Ovary (tissue), 3 donors: ENCODE data around the gene ZNF217.

ENCODE experiments used
- CTCF ChIP-seq, 3 donors: fragments of 450-650 bp in 2 of 3; fragments of 200-600 bp in 1 of 3; IDR thresholded peaks; one replicate each; pipeline versions ENCODE4 v1.5.1 to v1.8.0; 2016 to 2022; ENCODE audit warnings: antibody characterized with exemption in 3 of 3, mild to moderate bottlenecking in 1 of 3
- EP300 ChIP-seq: sonication (generic); formaldehyde crosslinking; IDR thresholded peaks from one replicate; pipeline ENCODE4 v1.6.1; 2017; ENCODE audit warnings: antibody characterized with exemption
- POLR2A ChIP-seq: fragments of 450-650 bp; IDR thresholded peaks from one replicate; pipeline ENCODE4 v1.6.1; 2017; ENCODE audit warnings: antibody characterized with exemption, mild to moderate bottlenecking, moderate library complexity
- donor health status: DM: no; HTN: no; CAD: no.

GRCh38 chr20:53556267-53556897 lies 37.3 kb downstream of the ZNF217 start:
- TF ChIP-seq POLR2A (no peak), CTCF (IDR thresholded peaks at IDR 0.05) (no peak), EP300 (no peak)
